Renal cortex interstitium (tissue), 11 donors: Measurements from ENCODE around the gene FAM169A. TPM values are rescaled to one million over a fixed set of nuclear protein-coding genes. Genes with fewer than 3 reads are reported as not detected.
"Not testable (repeated sequence)": the region's sequence is repeated elsewhere in the genome, so short reads cannot be mapped to it uniquely, and the experiment has no call there.

Source experiments
- DNase-seq, 11 donors: peaks; one replicate each; pipeline ENCODE4 v3.0.0-alpha.2; 2013; ENCODE audit warnings: low read depth in 9 of 11, low spot score in 4 of 11; ENCODE audit errors: extremely low read depth in 1 of 11
- polyA plus RNA-seq, 3 donors: library from polyadenylated mRNA; unstranded; fragments of 120-200 nt; gene quantifications; one replicate each; pipeline ENCODE4 v1.2.1, GENCODE V29; 2013; ENCODE audit not compliant: insufficient read length in 3 of 3

FAM169A gene
- polyA plus RNA-seq, 3 donors, result 17.5 to 19.5 (median 18.1) TPM

- no peak for DNase-seq
Measured at GRCh38 chr5:74762599-74762998, 103.6 kb downstream of the FAM169A start.

DNA sequence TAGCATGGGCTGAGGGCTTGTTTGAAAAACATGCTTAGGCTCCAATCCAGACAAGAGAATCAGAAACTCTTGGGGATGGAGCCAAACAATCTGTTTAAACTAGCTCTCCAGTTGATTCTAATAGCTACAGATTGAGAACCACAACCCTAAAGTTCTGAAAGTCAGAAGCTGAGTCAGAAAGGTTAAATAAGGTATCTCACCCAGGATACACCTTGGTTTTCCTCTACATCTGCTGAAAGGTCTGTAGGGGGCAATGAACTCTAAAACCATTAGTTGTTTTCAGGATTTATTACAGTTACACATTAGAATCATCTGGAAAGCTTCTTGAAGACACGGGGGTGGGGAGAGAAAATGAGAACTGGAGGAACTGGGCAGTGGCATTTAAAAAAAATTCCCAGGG is 104.9 kb downstream of the FAM169A start:
- no peak for DNase-seq

GRCh38 chr5:74748742-74749141 is 117.4 kb downstream of the FAM169A start:
- not testable (repeated sequence) for DNase-seq

DNA sequence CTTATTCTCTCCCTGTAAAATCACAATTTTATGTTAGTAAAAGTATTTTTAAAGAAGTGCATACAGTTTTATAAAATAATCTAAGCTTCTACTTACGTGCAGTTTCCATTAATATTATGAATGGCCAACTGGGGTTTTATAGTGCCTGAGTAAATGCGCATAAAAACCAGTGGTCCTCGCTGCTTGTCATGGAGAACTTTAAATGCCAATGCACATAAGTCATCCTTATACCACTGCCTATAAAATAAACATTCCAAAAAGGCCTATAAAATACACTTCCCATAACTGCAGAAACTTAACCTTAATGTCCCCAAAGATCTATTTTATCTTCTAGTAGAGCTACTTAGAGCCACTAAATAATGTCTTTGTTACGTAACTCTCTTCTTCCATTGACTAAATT is 127.8 kb downstream of the FAM169A start:
- no peak for DNase-seq

DNA sequence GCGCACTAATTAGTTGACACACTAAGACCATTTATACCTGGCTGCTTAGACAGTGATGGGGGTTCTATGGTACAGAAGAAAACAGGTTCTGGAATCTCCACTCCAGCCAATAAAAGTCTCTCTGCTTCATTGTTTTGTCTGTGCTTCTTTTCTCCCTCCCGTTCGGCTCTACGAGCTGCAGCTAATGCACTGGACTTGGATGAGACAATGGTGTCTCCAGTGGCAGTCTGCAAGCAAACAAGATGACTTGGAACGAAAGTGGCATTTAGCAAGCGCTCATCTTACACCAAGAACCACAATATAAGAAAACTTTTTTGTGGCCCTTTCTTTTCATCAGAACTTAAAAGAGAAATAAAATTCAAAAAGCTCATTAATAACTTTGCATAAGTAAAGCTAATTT is 129.4 kb downstream of the FAM169A start:
- no peak for DNase-seq

Other genes starting within 250 kb of the FAM169A start
- gene ENC1, start 225.7 kb downstream of the FAM169A start, polyA plus RNA-seq, result 10 to 100 TPM; 67.1 to 77.4 (median 74.5) TPM
- gene HEXB, start 181.2 kb downstream of the FAM169A start, polyA plus RNA-seq, result 100 to 1,000 TPM; 114 to 172 (median 145) TPM
- gene GFM2, start 99.3 kb downstream of the FAM169A start, polyA plus RNA-seq, result 10 to 100 TPM; 47.9 to 56.8 (median 51.0) TPM
- gene NSA2, start 99.1 kb downstream of the FAM169A start, polyA plus RNA-seq, result 100 to 1,000 TPM; 214 to 275 (median 228) TPM
- 10 to 100 TPM; 10.8 to 15.6 (median 12.6) TPM for gene GCNT4, start 186.2 kb upstream of the FAM169A start, polyA plus RNA-seq